Astrocyte (in vitro differentiated cells and primary cell): ENCODE results near the gene SHLD2.
"Not testable (repeated sequence)": the region's sequence is repeated elsewhere in the genome, so short reads cannot be mapped to it uniquely, and the experiment has no call there.

Source experiments
- CTCF ChIP-seq: IDR thresholded peaks from 2 replicates; pipeline ENCODE4 v1.5.1; 2011; ENCODE audit warnings: low read depth, mild to moderate bottlenecking, inconsistent platforms, low read length, moderate library complexity; ENCODE audit not compliant: insufficient read depth
- EZH2 ChIP-seq: IDR thresholded peaks from 2 replicates; pipeline ENCODE4 v1.6.1; 2012; ENCODE audit warnings: mild to moderate bottlenecking, low read length, inconsistent platforms; ENCODE audit not compliant: insufficient read depth

GRCh38 chr10:87133936-87134335, 38.9 kb downstream of the SHLD2 start:
- TF ChIP-seq CTCF, EZH2: not testable (repeated sequence)
